ENCODE results near the gene KDM7A.

- no peak for TF ChIP-seq POLR2AphosphoS5 (IDR thresholded peaks at IDR 0.05)
- TF ChIP-seq POLR2A (IDR thresholded peaks at IDR 0.05) = no peak
These were observed 24.6 kb upstream of the KDM7A start for GRCh38 chr7:140201393-140201792.

Measured in upper lobe of left lung (tissue), 4 donors.